Stimulated activated CD4-positive, alpha-beta T cell treated with anti-CD3 and anti-CD28 coated beads, Interleukin-1b, Interleukin-23, amount 100 ng/mL, for 1 hour (primary cell): ENCODE results near the gene MELTF.

Experiments used
- DNase-seq, 2 donors: peaks; one replicate each; pipeline ENCODE4 v3.0.0-alpha.2; 2020; ENCODE audit warnings: low read depth in 2 of 2

The MELTF gene

GRCh38 chr3:196968233-196969133 lies 61.1 kb downstream of the MELTF start, which contains the start of gene PIGZ:
PIGZ (minus strand) TSS chr3:196968833; CDS start chr3:196952031, 16,802 bp downstream.
- DNase-seq = no peak

DNA sequence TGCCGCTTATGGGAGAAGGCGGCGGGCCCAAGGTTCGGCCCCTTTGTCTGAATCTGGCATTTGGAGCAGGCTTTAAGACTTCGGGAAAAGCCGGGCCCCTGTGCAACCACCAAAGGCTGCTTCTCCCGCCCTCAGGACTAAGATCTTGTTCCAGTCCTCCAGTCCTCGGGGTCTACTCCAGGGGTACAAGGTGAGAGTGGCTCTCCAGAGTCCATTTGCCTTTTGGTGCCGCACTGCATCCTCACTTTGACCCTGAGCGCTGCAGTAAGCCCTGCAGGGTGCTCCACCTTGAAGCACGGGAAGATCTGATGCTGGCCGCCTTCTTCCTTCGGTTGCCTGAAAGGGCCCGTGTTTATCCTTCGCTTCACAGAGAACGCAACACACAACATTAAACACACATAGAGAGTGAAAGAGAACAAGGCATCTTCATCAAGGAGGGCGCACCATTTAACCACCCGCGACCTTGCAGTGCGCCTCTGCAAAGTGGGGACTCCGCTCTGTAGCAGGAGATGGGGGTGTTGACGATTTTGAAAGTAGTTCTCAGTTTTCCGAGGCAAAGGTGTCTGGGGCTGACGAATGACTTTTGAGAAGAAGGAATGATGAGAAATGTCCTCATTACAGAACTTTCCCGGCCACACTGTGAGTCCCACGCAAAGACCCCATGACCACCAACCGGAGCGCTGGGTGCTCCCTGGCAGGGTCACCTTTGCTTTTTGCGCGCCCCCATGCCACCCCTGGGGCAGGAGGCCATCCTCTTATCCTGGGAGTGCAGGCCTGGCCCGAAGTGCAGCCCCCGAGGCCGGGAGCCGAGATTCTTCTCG lies 62.0 kb downstream of the MELTF start:
- no peak for DNase-seq

- DNase-seq = no peak
These were observed 62.9 kb downstream of the MELTF start for GRCh38 chr3:196966526-196967401.

DNA sequence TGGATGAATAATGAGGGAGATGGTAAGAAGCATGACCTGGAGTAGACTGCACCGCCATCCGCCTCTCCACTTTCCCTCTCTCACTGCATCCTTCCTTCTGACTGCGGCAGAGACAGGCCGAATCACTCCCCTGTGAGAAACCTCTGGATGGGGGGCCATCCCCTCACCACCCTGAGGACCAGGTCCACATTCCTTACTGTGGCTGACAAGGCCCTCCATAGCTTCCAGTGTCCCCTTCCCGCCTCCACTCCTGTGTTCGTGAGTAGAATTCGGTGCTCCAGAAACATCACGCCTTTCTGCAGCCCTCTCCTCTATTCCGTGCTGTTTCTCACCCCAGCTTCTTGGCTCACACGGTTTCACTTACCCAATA lies 63.8 kb downstream of the MELTF start:
- no peak for DNase-seq

DNA sequence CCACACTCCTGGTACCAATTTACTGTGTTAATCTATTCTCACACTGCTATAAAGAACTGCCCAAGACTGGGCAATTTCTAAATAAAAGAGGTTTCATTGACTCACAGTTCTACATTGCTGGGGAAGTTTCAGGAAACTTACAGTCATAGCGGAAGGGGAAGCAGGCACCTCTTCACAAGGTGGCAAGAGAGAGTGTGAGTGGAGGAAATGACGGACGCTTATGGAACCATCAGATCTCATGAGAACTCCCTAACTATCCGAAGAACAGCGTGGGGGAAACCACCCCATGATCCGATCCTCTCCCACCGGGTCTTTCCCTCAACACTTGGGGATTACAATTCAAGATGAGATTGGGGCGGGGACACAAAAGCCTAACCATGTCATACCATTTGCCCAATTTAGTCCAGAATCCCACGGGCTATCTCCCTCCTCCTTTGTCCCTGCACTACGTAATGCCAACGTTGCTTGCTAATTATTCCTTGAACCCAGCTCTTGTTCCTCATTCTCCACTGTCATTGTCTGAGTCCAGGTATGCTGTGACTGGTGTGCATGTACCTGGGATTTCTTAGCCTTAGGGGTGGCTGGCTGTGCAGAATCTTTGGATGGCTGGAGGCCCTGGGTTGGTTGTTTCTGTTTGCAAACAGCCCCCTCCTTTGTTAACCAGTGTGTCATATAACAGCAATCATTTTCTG lies 64.4 kb downstream of the MELTF start:
- DNase-seq = no peak

DNA sequence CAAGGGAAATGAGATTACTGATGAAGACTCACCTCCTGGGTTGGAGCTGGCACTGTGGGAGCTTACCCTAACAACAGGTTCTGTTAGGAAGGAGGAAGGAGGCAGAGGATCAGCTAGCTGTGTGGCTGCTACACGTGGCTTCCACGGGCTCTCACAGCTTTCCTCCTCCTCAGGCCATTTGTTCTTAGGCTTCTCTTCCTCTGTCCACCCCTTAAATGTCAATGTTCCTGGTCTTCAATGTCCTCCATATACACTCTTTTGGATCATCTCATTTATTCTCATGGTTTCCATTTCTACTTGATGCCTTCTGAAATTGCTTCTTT lies 66.0 kb downstream of the MELTF start:
- no peak for DNase-seq

GRCh38 chr3:196962930-196963630 lies 66.5 kb downstream of the MELTF start:
- no peak for DNase-seq

DNA sequence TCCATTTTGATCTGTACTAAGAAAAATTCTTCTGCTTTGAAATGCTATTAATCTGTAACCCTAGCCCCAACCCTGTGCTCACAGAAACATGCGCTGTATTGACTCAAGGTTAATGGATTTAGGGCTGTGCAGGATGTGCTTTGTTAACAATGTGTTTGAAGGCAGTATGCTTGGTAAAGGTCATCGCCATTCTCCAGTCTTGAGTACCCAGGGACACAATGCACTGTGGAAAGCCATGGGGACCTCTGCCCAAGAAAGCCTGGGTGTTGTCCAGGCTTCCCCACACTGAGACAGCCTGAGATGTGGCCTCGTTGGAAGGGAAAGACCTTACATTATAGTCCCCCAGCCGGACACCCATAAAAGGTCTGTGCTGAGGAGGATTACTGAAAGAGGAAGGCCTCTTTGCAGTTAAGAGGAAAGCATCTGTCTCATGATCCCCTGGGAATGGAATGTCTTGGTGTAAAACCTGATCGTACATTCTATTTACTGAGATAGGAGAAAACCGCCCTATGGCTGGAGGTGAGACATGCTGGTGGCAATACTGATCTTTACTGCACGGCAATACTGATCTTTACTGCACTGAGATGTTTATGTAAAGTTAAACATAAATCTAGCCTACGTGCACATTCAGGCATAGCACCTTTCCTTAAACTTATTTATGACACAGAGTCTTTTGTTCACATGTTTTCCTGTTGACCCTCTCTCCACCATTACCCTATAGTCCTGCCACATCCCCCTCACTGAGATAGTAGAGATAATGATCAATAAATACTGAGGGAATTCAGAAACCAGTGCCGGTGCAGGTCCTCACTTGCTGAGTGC lies 67.3 kb downstream of the MELTF start:
- no peak for DNase-seq

GRCh38 chr3:196954832-196955231 lies 74.8 kb downstream of the MELTF start:
- no peak for DNase-seq
